ENCODE data around the gene LYPLA2.
A peak's percentile ranks its signal among the peaks of the same experiment; 100 is the strongest.
"Not testable (repeated sequence)": the region's sequence is repeated elsewhere in the genome, so short reads cannot be mapped to it uniquely, and the experiment has no call there.

Gene LYPLA2

DNA sequence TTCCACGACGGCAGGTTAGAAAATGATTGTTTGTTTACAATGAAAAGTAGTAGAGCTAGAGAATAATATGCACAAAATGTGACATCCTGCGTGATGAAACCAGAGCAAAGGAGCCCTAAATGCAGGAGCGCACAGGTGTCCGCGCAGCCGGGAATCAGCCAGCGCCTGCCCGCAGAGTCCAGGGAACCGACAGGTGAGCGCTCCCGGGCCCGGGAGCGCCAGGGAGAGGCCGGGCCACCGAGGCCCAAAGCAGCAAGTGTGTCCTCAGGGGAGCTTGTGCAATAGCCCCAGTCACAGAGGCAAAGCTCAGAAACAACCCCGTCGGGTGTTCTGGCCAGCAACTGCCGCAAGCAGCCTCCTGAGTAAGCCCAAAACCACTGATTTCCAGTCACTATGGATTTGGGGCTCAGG is 10.4 kb downstream of the LYPLA2 start:
- DNase-seq (ENCODE audit: low spot score), result no peak

DNA sequence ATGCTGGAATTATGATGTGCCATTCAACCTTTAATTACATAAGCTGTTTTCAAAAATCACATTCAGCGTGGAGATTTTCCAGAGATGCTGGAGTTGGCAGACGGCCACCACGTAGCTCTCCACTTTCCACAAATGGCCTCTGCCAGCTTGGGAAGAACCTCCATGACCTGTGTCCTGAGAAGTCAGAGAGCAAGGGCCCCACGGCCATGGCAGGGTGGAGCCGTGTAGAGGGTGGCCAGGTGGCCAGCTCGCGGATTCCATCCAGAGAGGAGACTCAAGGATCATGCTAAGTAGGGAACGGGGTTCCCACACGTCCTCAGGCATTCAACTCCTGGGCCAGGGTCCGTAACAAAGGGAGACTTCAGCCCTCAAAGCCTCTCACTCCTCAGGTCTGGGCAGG is 10.9 kb downstream of the LYPLA2 start:
- DNase-seq (ENCODE audit: low spot score), result no peak

DNA sequence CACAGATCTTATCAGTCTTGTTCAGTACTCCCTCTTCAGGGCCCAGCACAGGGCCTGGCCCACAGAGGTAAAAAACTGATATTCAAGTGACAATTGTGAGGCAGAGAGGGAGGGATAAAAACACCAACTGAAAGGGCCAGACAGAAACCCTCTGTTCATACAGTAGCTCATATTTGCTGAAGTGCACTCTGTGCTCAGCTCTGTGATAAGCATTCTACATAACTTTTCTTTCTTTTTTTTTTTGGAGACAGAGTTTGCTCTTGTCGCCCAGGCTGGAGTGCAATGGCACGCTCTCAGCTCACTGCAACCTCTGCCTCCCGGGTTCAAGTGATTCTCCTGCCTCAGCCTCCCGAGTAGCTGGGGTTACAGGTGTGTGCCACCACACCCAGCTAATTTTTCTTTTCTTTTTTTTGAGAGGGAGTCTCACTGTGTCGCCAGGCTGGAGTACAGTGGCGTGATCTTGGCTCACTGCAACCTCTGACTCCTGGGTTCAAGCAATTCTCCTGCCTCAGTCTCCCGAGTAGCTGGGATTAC is 11.9 kb downstream of the LYPLA2 start:
- not testable (repeated sequence) for DNase-seq (ENCODE audit: low spot score)

DNA sequence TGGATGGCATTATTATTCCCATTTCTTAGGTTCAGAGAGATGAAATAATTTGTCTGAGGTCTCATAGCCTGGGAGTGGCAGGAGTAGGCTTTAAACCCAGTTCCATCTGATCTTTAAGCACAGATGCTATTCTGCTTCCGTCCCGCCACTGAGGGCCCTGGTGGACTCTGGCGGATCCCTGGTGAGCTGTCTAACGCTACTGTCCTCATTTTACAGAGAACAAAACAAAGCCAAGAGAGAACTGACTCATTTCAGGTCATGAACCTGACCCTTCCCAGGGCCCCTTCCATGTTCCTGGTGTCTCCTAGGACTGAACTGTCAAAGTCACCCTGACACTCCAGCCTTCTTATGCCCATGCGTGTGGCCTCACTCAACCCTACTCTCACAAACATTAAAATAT is 12.7 kb downstream of the LYPLA2 start:
- DNase-seq (ENCODE audit: low spot score), result no peak

DNA sequence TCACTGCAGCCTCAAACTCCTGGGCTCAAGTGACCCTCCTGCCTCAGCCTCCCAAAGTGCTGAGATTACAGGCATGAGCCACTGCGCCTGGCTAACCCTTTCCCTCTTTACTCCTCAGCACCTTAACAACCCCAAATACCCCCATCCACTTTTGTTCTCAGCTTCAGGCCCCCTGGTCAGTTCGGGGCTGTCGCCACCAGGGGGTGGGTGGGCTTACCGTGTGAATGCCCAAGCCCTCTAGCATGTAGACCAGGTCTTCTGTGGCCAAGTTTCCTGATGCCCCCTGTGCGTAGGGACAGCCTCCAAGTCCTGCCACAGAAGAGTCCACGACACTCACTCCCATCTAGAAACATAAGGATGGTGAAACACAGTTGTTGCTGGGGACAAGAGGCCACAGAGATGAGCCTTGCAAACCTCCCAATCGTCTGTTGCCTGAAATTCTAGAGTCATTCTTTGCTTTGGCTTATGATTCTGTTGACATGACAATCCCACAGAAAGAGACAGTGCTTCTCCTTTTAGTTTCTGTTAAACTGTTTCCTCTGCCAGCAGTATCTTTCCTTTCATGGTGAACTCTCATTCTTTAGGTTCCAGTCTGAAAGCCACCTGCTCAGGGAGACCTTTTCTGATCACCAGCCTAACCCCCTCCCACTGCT is 13.4 kb downstream of the LYPLA2 start:
- no peak for DNase-seq (ENCODE audit: low spot score)

DNA sequence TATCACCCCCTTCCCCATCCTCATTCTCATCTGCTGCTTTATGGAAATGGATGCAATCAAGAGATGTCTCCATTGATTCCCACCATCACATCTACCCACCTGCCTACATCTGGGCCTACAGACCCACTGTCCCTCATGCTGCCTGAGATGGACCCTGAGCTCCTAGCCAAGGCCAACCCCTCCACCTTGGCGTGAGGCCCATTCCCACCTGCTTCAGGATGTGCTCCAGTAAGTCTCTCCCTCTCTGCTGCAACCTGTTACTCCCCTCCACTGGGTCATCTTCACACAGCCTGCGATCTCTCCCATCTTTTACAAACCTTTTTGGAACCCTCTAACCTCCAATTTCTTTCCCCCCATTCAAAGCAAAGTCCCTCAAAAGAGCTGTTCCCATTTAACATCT is 14.1 kb downstream of the LYPLA2 start:
- no peak for DNase-seq (ENCODE audit: low spot score)

DNA sequence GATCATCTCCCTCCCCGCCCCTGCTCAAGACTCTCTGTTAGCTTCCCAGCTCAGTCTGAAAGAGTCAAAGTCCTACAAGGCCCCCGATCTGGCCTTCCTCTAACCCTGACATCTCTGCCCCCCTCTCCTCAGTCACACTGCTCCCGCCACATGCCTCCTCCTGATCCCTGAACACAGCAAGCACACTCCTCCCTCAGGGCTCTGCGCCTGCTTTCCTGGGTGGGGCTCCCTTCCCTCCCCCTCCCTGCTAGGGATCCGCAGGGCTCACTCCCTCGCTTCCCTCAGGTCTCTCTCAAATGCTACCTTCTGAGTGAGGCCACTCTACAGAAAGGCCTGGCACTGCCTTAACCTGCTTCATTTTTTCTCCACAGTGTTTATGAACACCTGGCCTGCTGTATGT is 15.3 kb downstream of the LYPLA2 start:
- DNase-seq (ENCODE audit: low spot score), result no peak

DNA sequence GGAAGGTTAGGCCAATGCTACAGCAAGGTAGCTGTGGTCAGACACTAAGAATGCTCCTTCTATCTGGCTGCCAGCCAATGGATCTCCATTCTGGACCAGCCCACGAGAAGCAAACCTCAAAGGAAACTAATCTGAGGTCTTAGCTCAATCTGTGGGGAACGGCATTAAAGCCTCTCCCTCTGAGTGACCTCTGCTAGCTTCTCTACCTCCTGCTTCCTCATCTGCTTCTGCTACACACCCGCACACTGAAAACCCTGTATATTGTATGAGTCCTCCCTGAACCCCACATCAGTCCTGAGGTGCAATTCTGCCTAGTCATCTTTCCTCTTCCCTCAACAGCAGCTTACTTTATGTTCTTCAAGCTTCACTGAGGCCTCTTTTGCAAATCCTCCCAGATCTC is 16.5 kb downstream of the LYPLA2 start:
- no peak for DNase-seq (ENCODE audit: low spot score)

DNA sequence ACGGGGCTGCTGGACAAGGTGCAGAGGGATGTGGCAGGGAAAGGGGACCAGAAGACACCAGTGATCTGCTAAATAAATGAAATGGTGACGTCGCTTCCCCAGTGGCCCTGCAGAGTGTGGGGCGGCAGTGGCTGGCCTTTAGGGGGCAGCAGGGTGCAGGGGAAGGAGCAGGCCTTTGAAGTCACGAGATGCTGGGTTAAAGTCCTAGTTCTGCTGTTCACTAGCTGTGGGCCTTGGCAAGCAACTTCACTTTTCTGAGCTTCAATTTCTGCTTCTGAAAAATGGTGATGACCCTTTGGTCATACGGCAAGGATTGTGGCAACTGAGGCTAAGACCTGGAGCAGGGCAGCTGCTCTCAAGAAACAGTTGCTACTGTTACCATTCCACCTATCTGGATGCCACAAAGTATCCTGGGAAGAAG is 18.8 kb downstream of the LYPLA2 start:
- peak; percentile 72 for DNase-seq (ENCODE audit: low spot score)

DNA sequence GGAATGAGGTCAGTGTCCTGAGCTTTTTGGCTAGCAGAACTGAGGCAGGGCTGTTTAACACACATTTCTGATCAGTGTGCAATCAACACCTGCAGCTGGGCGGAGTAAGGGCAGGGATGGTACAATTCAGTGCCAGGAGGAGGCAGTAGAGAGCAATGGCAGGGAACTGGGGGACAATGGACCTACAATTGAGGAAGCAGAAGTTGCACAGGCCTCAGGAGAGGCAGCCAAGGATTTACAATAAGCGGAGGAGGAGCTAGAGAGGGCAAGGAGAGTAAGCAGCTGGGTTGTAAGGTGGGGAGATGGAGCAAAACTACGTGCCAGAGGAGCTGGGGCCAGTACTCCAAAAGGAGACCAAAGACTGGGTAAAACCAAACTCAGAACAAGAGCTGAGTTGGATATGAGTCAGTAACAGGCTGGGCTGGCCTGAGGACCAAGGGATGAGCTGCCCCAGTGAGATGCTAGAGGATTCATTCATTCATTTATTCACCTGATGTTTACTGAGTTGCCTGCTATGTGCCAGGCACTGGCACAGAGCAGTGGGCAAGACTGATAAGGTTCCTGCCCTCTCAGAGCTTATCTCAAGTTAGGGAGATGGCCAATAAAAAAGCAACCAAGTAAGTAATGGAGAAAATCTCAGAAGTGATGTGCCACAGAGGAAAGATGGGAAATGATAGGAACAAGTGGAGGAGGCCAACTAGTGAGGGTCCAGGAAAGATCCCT is 20.0 kb downstream of the LYPLA2 start:
- DNase-seq (ENCODE audit: low spot score), result no peak

DNA sequence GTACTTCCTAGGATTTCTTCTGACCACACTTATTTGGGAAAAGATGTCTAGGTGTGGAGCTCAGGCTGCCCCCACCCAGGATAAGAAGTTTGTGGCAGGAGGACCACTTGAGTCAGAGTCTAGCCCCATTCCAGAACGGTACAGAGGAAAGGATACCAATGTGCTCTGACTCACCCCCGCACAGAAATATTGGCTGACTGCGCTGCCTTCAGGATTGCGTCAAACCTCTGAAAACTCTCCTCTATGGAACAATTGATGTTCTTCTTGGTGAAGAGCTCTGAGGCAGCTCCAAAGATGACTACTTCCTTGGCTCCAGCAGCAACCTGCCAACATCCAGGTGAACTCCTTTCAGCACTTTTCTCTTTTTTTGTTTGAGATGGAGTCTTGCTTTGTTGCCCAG is 23.1 kb downstream of the LYPLA2 start:
- DNase-seq (ENCODE audit: low spot score), result no peak

DNA sequence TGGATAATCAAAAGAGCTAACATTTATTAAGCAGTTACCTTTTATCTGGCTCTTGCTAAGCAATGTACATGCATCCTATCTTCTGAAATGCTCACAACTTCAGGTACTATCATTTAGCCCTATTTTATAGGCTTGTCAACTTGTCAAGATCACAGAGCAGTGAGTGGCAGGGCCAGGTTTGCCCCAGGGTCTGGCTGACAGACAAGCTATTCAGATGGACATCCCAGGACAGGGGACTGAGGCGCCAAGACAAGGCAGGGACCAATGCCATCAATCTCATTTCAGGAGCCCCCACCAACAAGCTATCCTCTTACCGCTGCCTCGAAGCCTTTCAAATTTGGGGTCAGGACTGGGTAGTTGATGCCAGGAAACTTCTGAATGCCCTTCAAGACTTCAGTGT is 25.4 kb downstream of the LYPLA2 start:
- DNase-seq (ENCODE audit: low spot score), result no peak

DNA sequence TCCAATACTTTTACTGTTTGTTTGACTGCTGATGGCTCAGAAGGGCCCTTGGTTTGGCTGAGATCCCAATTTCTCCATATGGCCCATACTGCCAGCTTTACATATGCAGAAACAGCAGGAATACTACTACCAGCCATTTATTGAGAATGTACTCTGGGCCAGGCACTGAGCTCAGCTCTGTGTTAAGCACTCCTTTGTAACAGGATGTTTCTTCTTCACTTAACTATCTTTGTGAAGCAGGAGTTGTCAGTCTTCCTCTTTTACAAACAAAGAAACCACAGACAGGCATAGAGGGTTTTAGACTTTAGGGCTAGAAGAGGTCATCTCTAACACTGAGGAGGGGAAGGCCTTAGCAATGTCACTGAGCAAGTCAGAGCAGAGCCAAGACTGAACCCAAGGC is 26.0 kb downstream of the LYPLA2 start:
- DNase-seq (ENCODE audit: low spot score), result no peak

DNA sequence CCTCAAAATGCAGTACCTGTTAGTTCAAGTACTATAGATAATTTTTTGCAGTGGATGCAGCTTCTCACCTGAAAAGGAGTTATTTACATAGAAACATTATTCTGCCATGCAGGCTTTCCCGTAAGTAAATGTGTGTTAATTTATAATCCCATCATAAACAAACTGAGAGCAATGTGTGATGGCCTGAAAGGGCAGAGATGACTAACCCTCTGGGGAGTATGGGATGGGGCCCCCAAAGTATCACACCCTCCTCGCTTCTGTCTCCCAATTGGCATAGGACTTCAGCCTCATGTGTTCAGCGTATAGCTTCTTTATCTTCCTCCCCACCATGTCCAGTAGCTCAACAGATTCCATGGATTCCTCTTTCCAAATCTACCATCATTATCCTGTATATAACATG is 26.7 kb downstream of the LYPLA2 start:
- DNase-seq (ENCODE audit: low spot score), result no peak

DNA sequence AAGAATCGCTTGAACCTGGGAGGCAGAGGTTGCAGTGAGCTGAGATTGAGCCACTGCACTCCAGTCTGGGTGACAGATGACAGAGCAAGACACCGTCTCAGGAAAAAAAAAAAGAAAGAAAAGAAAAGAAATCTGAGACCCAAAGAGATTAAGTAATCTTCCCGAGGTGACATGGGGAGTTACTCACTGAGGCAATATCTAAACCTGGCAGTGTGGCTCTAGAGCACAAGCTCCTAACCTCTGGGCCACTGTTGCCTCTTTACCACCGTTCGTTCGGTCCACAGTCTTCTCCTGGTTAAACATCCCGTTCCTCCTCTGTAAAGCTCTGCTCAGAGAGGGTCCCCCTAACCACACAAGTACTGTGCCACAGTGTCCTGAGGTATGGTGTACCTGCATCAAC is 32.8 kb downstream of the LYPLA2 start:
- DNase-seq (ENCODE audit: low spot score), result no peak

DNA sequence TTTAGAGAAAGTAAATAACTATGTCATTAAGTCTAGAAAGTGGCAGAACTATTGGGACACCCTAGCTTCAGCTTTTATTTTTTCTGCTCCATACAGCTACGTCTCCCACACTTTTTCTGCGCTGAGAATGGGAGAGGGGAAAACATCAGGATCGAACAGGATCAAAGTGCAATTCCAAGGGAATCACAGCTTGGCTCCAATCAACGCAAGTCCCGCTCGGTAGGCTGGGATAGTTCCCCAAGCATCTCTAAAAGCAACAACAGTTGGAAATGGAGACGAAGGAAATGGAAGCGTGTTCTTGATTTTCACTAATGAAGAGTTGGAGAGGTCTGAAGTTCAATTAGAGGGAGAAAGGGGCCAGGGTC is 33.7 kb downstream of the LYPLA2 start:
- DNase-seq (ENCODE audit: low spot score), result no peak

DNA sequence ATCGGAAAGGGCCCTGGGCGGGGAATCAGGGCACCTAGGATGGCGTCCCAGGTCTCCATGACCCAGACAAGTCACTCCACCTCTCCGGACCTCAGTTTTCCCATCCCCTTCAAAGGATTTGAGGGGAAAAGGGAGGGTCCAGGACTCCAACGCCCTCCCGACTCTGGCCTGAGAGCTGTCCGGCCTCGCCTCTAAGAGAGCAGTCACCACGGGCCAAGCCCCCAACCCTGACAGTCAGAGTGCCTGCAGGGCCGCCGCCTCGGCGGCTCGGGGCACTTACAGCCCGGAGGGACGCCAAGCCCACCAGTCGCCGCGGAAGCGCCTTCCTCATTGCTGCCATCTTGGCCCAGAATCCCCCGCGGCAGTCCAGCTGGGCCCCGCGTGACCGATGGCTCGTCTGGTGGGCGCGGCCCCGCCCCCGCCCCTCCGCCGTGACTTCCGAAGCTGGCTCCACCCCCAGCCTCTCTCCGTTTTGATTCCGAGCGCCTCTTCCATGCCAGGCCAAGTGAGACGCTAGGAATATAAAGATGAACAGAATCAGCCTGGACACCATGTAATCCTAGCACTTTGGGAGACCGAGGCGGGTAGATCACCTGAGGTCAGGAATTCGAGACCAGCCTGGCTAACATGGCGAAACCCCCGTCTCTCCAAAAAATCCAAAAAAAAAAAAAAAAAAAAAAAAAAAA is 34.3 kb downstream of the LYPLA2 start, which contains the start of gene HMGCL:
Gene HMGCL, minus strand, starts transcription at position 354 of the 686 bp plus-strand sequence. Its CDS starts 14 bp downstream, at position 340.
- DNase-seq (ENCODE audit: low spot score), result peak; percentile 90

DNA sequence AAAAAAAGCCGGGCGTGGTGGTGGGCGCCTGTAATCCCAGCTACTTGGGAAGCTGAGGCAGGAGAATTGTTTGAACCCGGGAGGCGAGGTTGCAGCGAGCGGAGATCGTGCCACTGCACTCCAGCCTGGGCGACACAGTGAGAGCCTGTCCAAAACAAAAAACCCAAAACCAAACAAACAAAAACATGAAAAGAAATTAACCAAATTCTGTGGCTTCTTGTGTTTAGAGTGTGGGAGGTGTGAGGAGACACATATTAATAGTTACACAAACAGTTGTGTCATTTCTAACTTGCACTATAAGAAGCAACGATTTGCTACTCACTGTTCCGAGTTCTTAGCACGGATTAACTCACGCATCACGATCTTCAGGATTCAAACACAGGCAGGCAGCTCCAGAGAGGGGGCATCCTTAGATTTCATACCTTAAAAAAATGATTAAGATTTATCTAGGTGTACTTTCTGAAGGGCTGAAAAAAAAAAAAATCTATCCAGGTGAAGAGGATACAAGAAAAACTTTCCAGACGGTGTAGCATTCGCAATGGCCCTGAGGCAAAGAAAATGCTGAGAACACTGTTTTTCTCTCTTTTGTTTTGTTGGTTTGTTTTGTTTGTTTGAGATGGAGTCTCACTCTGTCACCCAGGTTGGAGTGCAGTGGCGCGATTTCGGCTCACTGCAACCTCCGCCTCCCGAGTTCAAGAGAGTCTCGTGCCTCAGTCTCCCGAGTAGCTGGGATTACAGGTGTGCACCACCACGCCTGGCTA is 35.0 kb downstream of the LYPLA2 start:
- DNase-seq (ENCODE audit: low spot score), result no peak

DNA sequence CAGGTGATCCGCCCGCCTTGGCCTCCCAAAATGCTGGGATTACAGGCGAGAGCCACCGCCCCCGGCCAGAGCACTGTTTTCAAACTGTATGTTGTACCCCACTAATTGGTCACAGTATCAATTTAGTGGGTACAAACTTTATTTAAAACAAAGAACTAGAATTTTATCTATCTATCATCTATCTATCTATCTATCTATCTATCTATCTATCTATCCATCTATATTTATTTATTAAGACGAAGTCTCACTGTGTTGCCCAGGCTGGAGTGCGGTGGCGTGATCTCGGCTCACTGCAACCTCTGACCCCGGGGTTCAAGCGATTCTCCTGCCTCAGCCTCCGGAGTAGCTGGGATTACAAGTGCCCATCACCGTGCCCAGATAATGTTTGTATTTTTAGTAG is 35.6 kb downstream of the LYPLA2 start:
- DNase-seq (ENCODE audit: low spot score), result not testable (repeated sequence)

DNA sequence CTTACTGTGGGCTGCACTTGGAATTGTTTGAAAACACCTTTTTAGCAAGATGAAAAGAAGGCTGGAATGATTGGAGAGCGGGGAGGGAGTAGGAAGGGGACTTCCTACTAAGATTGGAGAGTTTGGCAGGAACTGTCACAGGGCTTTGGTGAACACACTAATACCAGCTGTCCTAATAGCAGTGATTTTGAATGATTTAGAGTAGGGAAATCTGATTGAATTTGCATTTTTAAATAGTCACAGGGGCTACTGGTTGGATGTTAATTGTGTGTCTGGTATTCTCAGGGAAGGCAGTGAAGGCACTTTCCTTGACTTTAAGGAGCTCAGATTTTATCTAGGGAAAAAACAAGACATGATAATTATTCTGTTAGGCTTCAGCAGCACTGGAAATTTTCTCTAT is 36.8 kb downstream of the LYPLA2 start:
- DNase-seq (ENCODE audit: low spot score), result no peak

DNA sequence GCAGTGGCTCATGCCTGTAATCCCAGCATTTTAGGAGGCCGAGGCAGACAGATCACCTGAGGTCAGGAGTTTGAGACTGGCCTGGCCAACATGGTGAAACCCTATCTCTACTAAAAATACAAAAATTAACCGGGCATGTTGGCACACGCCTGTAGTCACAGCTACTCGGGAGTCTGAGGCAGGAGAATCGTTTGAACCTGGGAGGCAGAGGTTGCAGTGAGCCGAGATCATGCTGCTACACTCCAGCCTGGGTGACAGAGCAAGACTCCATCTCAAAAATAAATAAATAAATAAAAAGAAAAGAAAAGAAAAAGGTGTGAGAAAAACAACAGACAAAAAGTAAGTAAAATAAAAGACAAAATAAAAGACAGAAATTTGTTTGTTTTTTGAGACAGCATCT is 43.2 kb downstream of the LYPLA2 start:
- DNase-seq (ENCODE audit: low spot score), result not testable (repeated sequence)

DNA sequence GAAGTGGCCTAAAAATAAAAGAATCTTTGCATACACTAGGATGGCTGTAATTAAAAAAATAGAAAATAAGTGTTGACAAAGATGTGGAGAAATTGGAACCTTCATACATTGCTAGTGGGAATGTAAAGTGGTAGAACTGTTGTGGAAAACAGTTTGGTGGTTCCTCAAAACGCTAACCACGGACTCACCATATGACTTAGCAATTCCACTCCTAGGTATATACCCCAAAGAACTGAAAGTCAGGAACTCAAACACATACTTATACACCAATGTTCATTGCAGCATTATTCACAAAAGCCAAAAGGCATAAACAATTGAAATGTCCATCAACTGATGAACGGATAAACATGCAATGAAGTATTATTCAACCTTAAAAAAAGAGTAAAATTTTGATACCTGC is 45.1 kb downstream of the LYPLA2 start:
- no peak for DNase-seq (ENCODE audit: low spot score)
